Activated T-cell treated with anti-CD3 and anti-CD28 coated beads, Interleukin-2, amount 50 U/mL, for 24 hours (primary cell): ENCODE data around the gene COP1.
"Not testable (repeated sequence)": the region's sequence is repeated elsewhere in the genome, so short reads cannot be mapped to it uniquely, and the experiment has no call there.

Source experiments
- DNase-seq: peaks from one replicate; pipeline ENCODE4 v3.0.0-alpha.2; 2020
- H3K27ac Mint-ChIP-seq: 2 replicates; pipeline ENCODE4 v1.8.0; 2020; ENCODE audit warnings: mild to moderate bottlenecking, mixed read lengths
- H3K27me3 Mint-ChIP-seq: 2 replicates; pipeline ENCODE4 v1.8.0; 2020; ENCODE audit warnings: mixed read lengths
- H3K36me3 Mint-ChIP-seq: 2 replicates; pipeline ENCODE4 v1.8.0; 2020; ENCODE audit warnings: low read depth, mixed read lengths
- H3K4me1 Mint-ChIP-seq: 2 replicates; pipeline ENCODE4 v1.8.0; 2020; ENCODE audit warnings: low read depth, mixed read lengths
- H3K4me3 Mint-ChIP-seq: 2 replicates; pipeline ENCODE4 v1.8.0; 2020; ENCODE audit warnings: mild to moderate bottlenecking, moderate library complexity, mixed read lengths
- H3K9me3 Mint-ChIP-seq: 2 replicates; pipeline ENCODE4 v1.8.0; 2020; ENCODE audit warnings: mixed read lengths

Gene COP1

DNA sequence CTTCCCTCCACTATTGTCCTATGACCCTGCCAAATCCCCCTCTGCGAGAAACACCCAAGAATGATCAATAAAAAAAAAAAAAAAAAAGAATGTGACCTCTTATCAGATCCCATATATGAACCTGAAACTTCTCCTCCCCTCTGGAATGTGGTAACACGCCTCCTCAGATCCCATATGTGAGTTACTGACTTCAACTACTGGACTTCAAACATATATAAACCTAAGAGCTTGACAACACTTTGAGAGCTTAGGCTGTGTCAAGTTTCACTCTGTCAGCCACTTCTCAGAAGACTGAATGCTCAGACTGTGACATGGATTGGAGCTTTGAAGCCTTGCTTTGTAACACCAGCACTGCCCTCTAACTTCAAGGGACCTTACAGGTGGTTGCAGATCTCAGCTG lies 148.4 kb downstream of the COP1 start:
- H3K4me1 Mint-ChIP-seq = peaks cover 5% of the 10 kb centered on the region
- H3K9me3 Mint-ChIP-seq = no peaks in the 10 kb centered on the region
- H3K27me3 Mint-ChIP-seq = no peaks in the 10 kb centered on the region
- H3K4me3 Mint-ChIP-seq = no peak overlapping the region
- H3K36me3 Mint-ChIP-seq = peaks cover 31% of the 10 kb centered on the region
- DNase-seq = no peak
- H3K27ac Mint-ChIP-seq = no peak overlapping the region

DNA sequence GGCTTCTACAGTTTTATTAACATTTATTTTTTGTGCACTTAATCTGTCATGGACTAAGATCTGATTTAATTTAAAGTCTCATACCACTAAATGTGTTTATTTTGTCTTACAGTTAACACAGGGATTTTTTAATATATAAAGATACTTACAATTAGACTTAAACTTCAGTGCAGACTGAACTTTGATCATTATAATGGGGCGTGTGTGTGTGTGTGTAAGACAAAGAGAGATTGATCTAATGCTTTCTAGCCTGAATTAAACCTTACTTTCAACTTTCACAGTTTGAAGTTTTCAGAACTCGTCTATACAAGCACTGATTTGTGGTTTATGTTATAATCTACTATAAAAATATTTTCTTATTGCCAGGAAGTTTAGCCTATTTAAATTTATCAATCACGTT lies 150.8 kb downstream of the COP1 start:
- Mint-ChIP-seq H3K27me3 (no peaks in the 10 kb centered on the region), H3K4me3 (no peak overlapping the region), H3K36me3 (peaks cover 22% of the 10 kb centered on the region), H3K27ac (no peak overlapping the region), H3K4me1 (peaks cover 5% of the 10 kb centered on the region), H3K9me3 (no peaks in the 10 kb centered on the region)
- DNase-seq = no peak

- H3K27ac Mint-ChIP-seq = no peak overlapping the region
- DNase-seq = no peak
These were observed 151.7 kb downstream of the COP1 start for GRCh38 chr1:176055398-176055797.

DNA sequence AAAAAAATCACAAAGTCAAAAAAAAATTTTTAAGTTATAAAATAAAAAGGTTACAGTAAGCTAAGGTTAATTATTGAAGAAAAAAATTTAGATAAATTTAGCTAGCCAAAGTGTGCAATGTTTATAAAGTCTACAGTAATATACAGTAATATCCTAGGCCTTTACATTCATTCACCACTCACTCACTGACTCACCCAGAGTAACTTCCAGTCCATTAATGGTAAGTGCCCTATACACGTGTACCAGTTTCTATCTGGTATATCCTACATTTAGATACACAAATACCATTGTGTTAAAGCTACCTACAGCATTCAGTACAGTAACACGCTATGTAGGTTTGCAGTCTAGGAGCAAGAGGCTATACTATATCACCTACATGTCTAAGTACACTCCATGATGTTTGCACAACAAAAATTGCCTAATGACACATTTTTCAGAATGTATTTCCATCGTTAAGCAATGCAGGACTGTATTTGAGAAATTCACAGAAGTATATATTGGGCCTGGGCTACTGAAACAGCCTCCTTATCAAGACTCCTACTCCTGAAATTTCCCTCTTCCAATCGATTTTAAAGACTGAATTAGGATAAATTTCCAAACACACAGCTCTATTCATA lies 155.1 kb downstream of the COP1 start:
- Mint-ChIP-seq H3K4me1 (peaks cover 4% of the 10 kb centered on the region), H3K36me3 (peaks cover 23% of the 10 kb centered on the region), H3K27ac (no peak overlapping the region), H3K27me3 (no peaks in the 10 kb centered on the region), H3K9me3 (no peaks in the 10 kb centered on the region), H3K4me3 (no peak overlapping the region)
- no peak for DNase-seq

More at GRCh38 chr1:176055398-176055797, 151.7 kb downstream of the COP1 start:
- Mint-ChIP-seq H3K4me1 (peaks cover 3% of the 10 kb centered on the region), H3K36me3 (peaks cover 25% of the 10 kb centered on the region), H3K4me3 (no peak overlapping the region), H3K27me3 (no peaks in the 10 kb centered on the region), H3K9me3 (no peaks in the 10 kb centered on the region)

DNA sequence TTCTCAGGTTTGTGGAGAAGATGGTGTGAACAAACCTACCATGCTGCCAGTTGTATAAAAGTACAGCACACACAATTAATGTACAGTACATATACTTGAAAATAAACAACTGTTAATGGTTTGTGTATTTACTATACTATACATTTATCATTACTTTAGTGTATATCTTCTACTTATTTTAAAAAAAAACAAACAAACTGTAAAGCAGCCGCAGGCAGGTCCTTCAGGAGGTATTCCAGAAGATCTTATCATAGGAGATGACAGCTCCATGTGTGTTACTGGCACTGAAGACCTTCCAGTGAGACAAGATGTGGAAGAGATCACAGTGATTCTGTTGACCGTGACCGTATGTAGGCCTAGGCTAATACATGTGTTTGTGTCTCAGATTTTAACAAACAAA lies 155.7 kb downstream of the COP1 start:
- Mint-ChIP-seq H3K4me3 (no peak overlapping the region), H3K27ac (no peak overlapping the region)

GRCh38 chr1:176049582-176049981 lies 157.5 kb downstream of the COP1 start:
- no peak overlapping the region for H3K27ac Mint-ChIP-seq
- peaks cover 27% of the 10 kb centered on the region for H3K36me3 Mint-ChIP-seq
- no peak overlapping the region for H3K4me3 Mint-ChIP-seq
- peaks cover 1% of the 10 kb centered on the region for H3K4me1 Mint-ChIP-seq
- H3K9me3 Mint-ChIP-seq = no peaks in the 10 kb centered on the region
- no peaks in the 10 kb centered on the region for H3K27me3 Mint-ChIP-seq
- no peak for DNase-seq

More for the DNA sequence above, 155.7 kb downstream of the COP1 start:
- Mint-ChIP-seq H3K9me3 (no peaks in the 10 kb centered on the region), H3K4me1 (peaks cover 4% of the 10 kb centered on the region), H3K27me3 (no peaks in the 10 kb centered on the region), H3K36me3 (peaks cover 20% of the 10 kb centered on the region)
- no peak for DNase-seq

DNA sequence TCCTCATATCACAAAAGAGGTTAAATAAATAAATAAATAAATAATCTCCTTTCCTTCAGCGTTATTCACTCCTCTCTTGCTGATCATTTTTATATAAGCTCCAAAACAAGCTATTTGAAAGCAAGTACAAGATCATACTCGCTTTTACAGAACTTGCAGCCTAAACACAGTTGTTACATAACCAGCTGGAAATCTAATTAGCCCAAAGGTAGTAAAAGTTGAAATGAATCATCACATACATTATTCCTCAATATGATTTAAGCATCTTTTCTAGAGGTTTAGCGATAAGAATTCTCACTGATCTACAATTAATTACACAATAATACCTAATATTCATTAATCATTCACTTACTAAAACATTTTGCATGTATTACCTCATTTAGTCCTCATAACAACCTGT lies 160.2 kb downstream of the COP1 start:
- Mint-ChIP-seq H3K4me3 (no peak overlapping the region), H3K27ac (no peak overlapping the region), H3K9me3 (no peaks in the 10 kb centered on the region)

DNA sequence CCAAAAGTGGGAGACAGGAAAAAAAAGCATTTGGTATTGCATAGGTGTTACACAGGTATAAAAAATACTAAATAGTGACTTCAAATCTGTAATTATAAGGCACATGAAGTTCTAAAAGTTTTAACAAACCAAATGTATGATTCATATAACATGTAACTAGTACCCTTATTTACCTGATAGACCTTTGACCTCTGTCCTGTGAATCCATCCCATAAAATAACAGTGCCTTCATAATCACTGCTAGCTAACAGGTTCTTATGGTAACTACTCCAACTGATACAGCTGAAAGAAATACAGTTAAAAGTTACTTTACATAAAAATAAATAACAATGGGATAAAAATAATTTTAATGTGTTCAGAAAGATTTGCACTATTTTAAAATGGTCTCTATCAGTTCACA lies 163.5 kb downstream of the COP1 start:
- no peaks in the 10 kb centered on the region for H3K9me3 Mint-ChIP-seq
- H3K4me3 Mint-ChIP-seq = no peak overlapping the region
- H3K36me3 Mint-ChIP-seq = peaks cover 61% of the 10 kb centered on the region
- H3K27me3 Mint-ChIP-seq = no peaks in the 10 kb centered on the region
- H3K27ac Mint-ChIP-seq = no peak overlapping the region
- H3K4me1 Mint-ChIP-seq = peaks cover 12% of the 10 kb centered on the region
- DNase-seq = no peak

More for the DNA sequence above, 160.2 kb downstream of the COP1 start:
- Mint-ChIP-seq H3K4me1 (peaks cover 1% of the 10 kb centered on the region), H3K36me3 (peaks cover 45% of the 10 kb centered on the region), H3K27me3 (no peaks in the 10 kb centered on the region)
- no peak for DNase-seq

DNA sequence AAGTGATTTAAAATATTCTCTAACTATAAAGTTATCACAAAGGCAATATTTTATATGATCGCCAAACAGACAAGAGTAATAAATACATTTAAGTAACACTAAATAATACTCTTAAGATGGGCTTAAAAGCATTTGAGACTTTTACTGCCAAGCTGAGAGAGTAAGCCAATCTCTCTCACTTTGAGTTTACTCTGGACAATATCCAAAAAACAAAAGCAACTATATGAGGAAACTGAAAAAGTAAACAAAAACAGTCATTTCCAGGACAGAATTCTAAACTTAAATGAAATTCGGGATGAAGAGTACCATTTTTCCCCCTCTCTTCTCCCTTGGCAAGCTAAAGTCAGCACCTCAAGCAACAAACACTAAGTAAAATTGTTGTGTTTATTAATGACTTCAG lies 173.2 kb downstream of the COP1 start:
- Mint-ChIP-seq H3K27me3 (no peaks in the 10 kb centered on the region), H3K36me3 (peaks cover 76% of the 10 kb centered on the region), H3K4me1 (peaks cover 13% of the 10 kb centered on the region), H3K9me3 (no peaks in the 10 kb centered on the region), H3K4me3 (no peak overlapping the region), H3K27ac (no peak overlapping the region)
- no peak for DNase-seq

- no peak for DNase-seq
- peaks cover 10% of the 10 kb centered on the region for H3K4me1 Mint-ChIP-seq
- no peak overlapping the region for H3K27ac Mint-ChIP-seq
- no peaks in the 10 kb centered on the region for H3K27me3 Mint-ChIP-seq
- no peaks in the 10 kb centered on the region for H3K9me3 Mint-ChIP-seq
- no peak overlapping the region for H3K4me3 Mint-ChIP-seq
- H3K36me3 Mint-ChIP-seq = peaks cover 74% of the 10 kb centered on the region
These were observed 173.6 kb downstream of the COP1 start for GRCh38 chr1:176033474-176033873.

- H3K27me3 Mint-ChIP-seq = no peaks in the 10 kb centered on the region
- DNase-seq = no peak
- no peak overlapping the region for H3K27ac Mint-ChIP-seq
- peaks cover 21% of the 10 kb centered on the region for H3K4me1 Mint-ChIP-seq
- H3K4me3 Mint-ChIP-seq = no peak overlapping the region
- H3K36me3 Mint-ChIP-seq = peaks cover 73% of the 10 kb centered on the region
- no peaks in the 10 kb centered on the region for H3K9me3 Mint-ChIP-seq
These were observed 174.9 kb downstream of the COP1 start for GRCh38 chr1:176032040-176032645.

DNA sequence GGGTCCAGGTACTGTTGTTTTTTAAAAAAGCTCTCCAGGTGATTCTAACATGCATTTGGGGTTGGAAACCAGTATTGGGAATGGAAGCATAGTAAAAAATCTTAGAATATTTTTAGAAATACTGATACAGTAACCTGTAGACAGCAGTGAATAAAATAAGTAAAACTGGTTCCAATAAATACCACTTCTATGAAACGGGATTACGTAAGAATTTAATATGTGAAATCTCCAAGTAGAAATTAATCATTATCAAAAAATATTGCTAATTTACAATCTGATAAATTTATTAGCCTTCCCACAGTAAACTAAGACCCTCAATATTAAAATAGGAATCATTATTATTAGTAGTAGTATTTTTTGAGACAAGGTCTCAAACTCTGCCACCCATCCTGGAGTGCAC lies 177.5 kb downstream of the COP1 start:
- H3K4me3 Mint-ChIP-seq = no peak overlapping the region
- peaks cover 68% of the 10 kb centered on the region for H3K36me3 Mint-ChIP-seq
- DNase-seq = no peak
- H3K27ac Mint-ChIP-seq = no peak overlapping the region
- no peaks in the 10 kb centered on the region for H3K9me3 Mint-ChIP-seq
- H3K27me3 Mint-ChIP-seq = no peaks in the 10 kb centered on the region
- H3K4me1 Mint-ChIP-seq = peaks cover 18% of the 10 kb centered on the region

DNA sequence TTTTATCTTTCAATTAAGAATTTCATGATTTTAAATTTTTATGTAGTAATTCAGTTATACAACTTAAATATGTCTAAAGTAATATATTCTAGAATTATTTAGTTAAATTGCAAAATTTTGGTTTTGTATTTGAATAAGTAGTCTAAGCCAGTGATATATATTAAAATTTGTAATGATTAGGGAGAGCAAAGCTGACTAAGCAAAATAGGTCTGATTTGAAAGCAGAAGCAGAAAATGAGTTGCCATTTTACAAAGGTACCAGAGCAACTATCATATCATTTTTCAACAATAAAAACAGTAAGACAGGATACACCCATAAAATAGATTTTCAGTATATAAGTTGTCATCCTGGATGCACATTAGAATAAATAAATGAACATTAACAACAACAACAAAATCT lies 177.9 kb downstream of the COP1 start:
- peaks cover 22% of the 10 kb centered on the region for H3K4me1 Mint-ChIP-seq
- H3K36me3 Mint-ChIP-seq = peaks cover 68% of the 10 kb centered on the region
- DNase-seq = no peak
- no peaks in the 10 kb centered on the region for H3K27me3 Mint-ChIP-seq
- no peaks in the 10 kb centered on the region for H3K9me3 Mint-ChIP-seq
- no peak overlapping the region for H3K27ac Mint-ChIP-seq
- no peak overlapping the region for H3K4me3 Mint-ChIP-seq

DNA sequence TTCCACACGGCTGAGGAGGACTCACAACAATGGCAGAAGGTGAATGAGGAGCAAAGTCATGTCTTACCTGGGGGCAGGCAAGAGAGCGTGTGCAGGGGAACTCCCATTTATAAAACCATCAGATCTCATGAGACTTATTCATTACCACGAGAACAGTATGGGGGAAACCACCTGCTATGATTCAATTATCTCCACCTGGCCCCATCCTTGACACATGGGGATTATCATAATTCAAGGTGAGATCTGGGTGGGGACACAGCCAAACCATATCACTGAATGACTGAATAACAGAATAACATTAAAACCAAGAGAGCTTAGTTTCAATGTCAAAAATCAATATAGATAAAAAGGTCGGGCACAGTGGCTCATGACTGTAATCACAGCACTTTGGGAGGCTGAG lies 179.2 kb downstream of the COP1 start:
- Mint-ChIP-seq H3K36me3 (peaks cover 75% of the 10 kb centered on the region), H3K4me1 (peaks cover 24% of the 10 kb centered on the region), H3K27ac (peak overlapping the region; percentile 42)
- not testable (repeated sequence) for H3K9me3 Mint-ChIP-seq, DNase-seq, H3K4me3 Mint-ChIP-seq, H3K27me3 Mint-ChIP-seq

DNA sequence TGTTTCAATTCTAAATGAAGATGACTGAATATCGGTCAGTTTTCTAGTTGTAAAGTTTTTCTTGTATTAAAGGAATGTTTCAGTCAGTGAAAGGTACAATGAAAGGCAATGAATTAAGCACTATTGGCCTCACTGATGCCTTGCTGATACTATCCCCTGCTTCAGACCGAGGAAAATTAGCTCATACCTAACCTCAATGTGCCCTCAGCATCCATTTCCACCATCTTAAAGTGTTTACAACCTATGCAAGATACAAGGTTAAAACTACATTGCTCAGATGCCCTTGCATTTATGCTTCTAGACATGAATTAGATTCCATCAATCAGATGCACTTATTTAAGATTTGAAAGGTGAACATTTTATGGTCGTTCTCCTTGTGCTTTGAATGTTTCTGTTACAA lies 184.5 kb downstream of the COP1 start:
- no peaks in the 10 kb centered on the region for H3K9me3 Mint-ChIP-seq
- H3K27me3 Mint-ChIP-seq = no peaks in the 10 kb centered on the region
- H3K27ac Mint-ChIP-seq = no peak overlapping the region
- H3K4me3 Mint-ChIP-seq = no peak overlapping the region
- H3K4me1 Mint-ChIP-seq = peaks cover 16% of the 10 kb centered on the region
- no peak for DNase-seq
- H3K36me3 Mint-ChIP-seq = peaks cover 79% of the 10 kb centered on the region
